Psoas muscle (tissue), 8 donors: ENCODE measurements around the gene SIGLEC15. TPM values are rescaled to one million over a fixed set of nuclear protein-coding genes. Genes with fewer than 3 reads are reported as not detected.

Experiments used
- ATAC-seq, 4 donors: fragments of 200-7000 bp; cut with Tn5 transposase; one replicate each; pipeline ENCODE4 v1.9.1; 2020; ENCODE audit warnings: moderate library complexity in 3 of 4, mild to moderate bottlenecking in 2 of 4
- DNase-seq, 2 donors: peaks; one replicate each; pipeline ENCODE4 v3.0.0-alpha.2; 2020
- H3K27ac ChIP-seq: fragments of 200-600 bp; one replicate; pipeline ENCODE4 v1.8.0; 2022
- H3K27me3 ChIP-seq, 3 donors: fragments of 200-600 bp in 1 of 3; one replicate each; pipeline versions ENCODE4 v1.6.1 to v1.8.0; 2013 to 2022; ENCODE audit warnings: low read length in 2 of 3, mild to moderate bottlenecking in 2 of 3, moderate library complexity in 1 of 3; ENCODE audit not compliant: insufficient read depth in 3 of 3
- H3K36me3 ChIP-seq, 2 donors: fragments of 200-600 bp in 1 of 2; one replicate each; pipeline versions ENCODE4 v1.6.1 to v1.8.0; 2013 to 2022; ENCODE audit warnings: low read depth in 1 of 2, mild to moderate bottlenecking in 1 of 2, moderate library complexity in 1 of 2; ENCODE audit not compliant: insufficient read depth in 1 of 2
- H3K4me1 ChIP-seq: fragments of 200-600 bp; one replicate; pipeline ENCODE4 v1.8.0; 2022
- H3K4me3 ChIP-seq: fragments of 200-600 bp; one replicate; pipeline ENCODE4 v1.8.0; 2022; ENCODE audit warnings: mild to moderate bottlenecking
- H3K9me3 ChIP-seq: fragments of 200-600 bp; one replicate; pipeline ENCODE4 v1.8.0; 2022
- WGBS, 3 donors: extraction: QIAGEN DNeasy Blood & Tissue Kit; methylation state at CpG; one replicate each; pipeline versions ENCODE4 v1.1.6 to v1.1.7; 2013; 5-methylcytosine and 5-hydroxymethylcytosine counted together
- intact Hi-C, 2 donors: fragments of 100-400 bp; cut with DNase I; formaldehyde crosslinking; loops; one replicate each; pipeline versions ENCODE4 v1.11.0 to v1.14.2; 2022
- polyA plus RNA-seq, 3 donors: library from polyadenylated mRNA; stranded (reverse); fragments of 200-250 nt; gene quantifications; one replicate each; pipeline ENCODE4 v1.2.3, GENCODE V29; 2013
- total RNA-seq, 4 donors: library from RNA; stranded (reverse); fragmentation: NEBNext Ultra II Directional in 2 of 4; extraction: Animal tissue kit (Norgen Biotek cat#: 25700) in 2 of 4; gene quantifications; one replicate each; pipeline versions ENCODE4 v1.2.1 to v1.2.4, GENCODE V29; 2021 to 2023
- TF ChIP-seq, protein P1 (sequence below): fragments of 200-600 bp; IDR thresholded peaks from one replicate; pipeline ENCODE4 v1.8.0; 2022; ENCODE audit warnings: antibody characterized with exemption
- donor health status: healthy with polysubstance abuse.
- donor health status: DM: no; HTN: no; CAD: no; lungs with moderate emphysema.
- donor health status: Bipolar disorder and iron deficiency.
- donor health status: healthy.
- donor health status: DM: yes; HTN: yes; CAD: no.
- donor health status: DM: no; HTN: no; CAD: no.
- donor health status: DM: no; HTN: no; CAD: no.
- donor health status: DM: yes; HTN: yes; CAD: no.

The SIGLEC15 gene
- total and polyA plus RNA-seq, 7 donors: not detected

DNA sequence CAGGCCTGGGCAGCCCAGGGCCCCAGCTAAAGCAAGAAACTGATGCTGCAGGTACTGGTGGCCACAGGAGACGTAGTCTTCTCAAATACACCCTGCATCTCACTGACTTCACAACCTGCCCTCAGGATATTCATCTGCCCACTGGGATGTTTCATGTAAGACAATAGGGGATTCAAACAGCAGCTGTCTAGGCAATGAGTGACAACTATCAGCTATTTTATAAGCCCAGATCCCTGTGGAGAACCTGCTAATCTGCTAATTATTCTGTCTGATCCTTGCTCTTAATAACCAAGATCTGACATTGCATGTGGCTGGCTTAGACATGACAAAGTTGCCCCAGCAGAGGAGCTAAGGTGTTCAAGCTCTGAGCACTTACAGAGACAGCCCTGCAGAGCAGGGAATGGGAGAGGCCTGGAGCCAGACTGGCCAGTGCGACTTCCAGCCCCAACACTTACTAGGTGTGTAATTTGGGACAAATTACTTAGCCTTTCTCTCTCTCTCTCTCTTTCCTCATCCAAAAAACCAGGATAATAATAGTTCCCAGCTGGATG lies 28.6 kb downstream of the SIGLEC15 start:
- Histone ChIP-seq H3K27ac (no peak overlapping the region), H3K27me3 (no peaks in the 10 kb centered on the region), H3K4me1 (no peaks in the 10 kb centered on the region), H3K4me3 (no peak overlapping the region), H3K9me3 (no peaks in the 10 kb centered on the region), H3K36me3 (peaks cover 12 to 99% of the 10 kb centered on the region in 2 donors)
- WGBS, 3 donors: 72 to 100% (median 91%) methylated on average over 2 of the region's 2 CpGs
- TF ChIP-seq, protein P1, sequence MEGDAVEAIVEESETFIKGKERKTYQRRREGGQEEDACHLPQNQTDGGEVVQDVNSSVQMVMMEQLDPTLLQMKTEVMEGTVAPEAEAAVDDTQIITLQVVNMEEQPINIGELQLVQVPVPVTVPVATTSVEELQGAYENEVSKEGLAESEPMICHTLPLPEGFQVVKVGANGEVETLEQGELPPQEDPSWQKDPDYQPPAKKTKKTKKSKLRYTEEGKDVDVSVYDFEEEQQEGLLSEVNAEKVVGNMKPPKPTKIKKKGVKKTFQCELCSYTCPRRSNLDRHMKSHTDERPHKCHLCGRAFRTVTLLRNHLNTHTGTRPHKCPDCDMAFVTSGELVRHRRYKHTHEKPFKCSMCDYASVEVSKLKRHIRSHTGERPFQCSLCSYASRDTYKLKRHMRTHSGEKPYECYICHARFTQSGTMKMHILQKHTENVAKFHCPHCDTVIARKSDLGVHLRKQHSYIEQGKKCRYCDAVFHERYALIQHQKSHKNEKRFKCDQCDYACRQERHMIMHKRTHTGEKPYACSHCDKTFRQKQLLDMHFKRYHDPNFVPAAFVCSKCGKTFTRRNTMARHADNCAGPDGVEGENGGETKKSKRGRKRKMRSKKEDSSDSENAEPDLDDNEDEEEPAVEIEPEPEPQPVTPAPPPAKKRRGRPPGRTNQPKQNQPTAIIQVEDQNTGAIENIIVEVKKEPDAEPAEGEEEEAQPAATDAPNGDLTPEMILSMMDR: no peak
- no peak for ATAC-seq
- intact Hi-C loops: no loop called here
- no peak for DNase-seq

DNA sequence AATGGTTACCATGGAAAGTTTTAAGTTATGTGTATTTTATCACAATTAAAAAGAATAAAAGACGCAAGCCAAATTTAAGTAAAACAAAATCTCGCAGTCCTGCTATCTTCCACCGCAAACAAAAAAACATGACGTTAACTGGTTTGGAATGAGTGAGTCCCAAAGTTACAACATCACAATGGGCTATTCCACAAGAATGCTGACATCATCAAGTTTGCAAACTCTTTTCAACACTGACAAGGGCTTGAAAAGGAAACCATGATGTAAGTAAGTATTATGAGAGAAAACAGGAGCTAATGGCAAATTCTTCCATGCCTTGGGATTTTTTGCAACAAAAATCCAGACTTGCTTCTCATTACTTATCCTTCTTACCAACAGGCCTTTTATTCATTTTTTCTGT lies 31.1 kb downstream of the SIGLEC15 start:
- Histone ChIP-seq H3K4me3 (no peak overlapping the region), H3K27me3 (no peaks in the 10 kb centered on the region), H3K27ac (no peak overlapping the region), H3K36me3 (peaks cover 11 to 99% of the 10 kb centered on the region in 2 donors), H3K4me1 (no peaks in the 10 kb centered on the region), H3K9me3 (no peaks in the 10 kb centered on the region)
- intact Hi-C loops: no loop called here
- TF ChIP-seq, protein P1: no peak
- ATAC-seq (no peak), DNase-seq (no peak)
- 92 to 95% (median 95%) methylated on average over 4 of the region's 4 CpGs for WGBS, 3 donors

DNA sequence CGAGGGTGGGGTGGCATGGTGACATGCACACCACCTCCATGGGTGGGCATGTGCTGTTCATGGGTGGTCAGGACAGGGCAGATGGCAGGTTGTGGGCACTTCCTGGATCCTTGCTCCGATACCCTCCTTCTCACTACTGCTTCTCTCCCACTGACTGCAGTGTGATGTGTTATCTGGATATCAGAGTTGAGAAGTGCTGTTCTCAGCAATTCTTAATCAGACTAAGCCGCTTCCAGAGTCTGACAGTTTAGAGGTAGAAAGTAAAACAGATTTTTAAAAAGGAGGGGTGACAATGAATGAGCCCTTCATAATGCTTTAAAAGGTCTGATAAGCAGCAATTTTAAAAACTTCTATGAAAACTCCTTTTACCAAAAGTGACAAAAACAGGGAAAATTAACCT lies 33.9 kb downstream of the SIGLEC15 start:
- Histone ChIP-seq H3K27ac (no peak overlapping the region), H3K9me3 (no peaks in the 10 kb centered on the region), H3K36me3 (peaks cover 8 to 100% of the 10 kb centered on the region in 2 donors), H3K4me1 (no peaks in the 10 kb centered on the region), H3K27me3 (no peaks in the 10 kb centered on the region), H3K4me3 (no peak overlapping the region)
- DNase-seq (no peak), ATAC-seq (no peak)
- intact Hi-C loops: no loop called here
- 97 to 99% (median 99%) methylated on average over 3 of the region's 3 CpGs for WGBS, 3 donors
- TF ChIP-seq, protein P1: no peak

DNA sequence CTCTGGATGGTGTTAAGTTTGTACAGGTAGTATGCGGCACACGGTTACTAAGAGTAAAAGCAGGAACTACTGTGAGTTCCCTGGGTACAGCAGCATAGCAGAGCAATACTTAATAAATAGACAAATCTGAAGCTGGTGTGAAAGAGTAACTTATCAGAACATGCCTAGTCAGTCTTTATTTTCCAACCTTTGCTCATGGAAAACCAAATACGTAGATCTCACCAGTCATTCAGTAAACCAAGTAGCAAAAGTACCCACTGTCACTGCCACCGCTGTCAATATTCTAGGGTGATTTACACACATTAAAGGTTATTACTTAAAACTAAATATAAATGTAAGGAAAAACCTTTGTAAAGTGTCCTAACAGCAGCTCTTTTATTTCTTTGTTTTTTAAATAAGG lies 35.0 kb downstream of the SIGLEC15 start:
- Histone ChIP-seq H3K4me1 (no peaks in the 10 kb centered on the region), H3K27ac (no peak overlapping the region), H3K4me3 (no peak overlapping the region), H3K27me3 (no peaks in the 10 kb centered on the region), H3K36me3 (peaks cover 8 to 100% of the 10 kb centered on the region in 2 donors), H3K9me3 (no peaks in the 10 kb centered on the region)
- WGBS, 3 donors: 86 to 96% (median 91%) methylated on average over 4 of the region's 4 CpGs
- intact Hi-C loops: loop anchor here in 1 of 2 donors (5.0 kb wide), 1 partner anchor 47 kb away; no protein-coding TSS in a partner anchor
- ATAC-seq (no peak), DNase-seq (no peak)
- TF ChIP-seq, protein P1: no peak

DNA sequence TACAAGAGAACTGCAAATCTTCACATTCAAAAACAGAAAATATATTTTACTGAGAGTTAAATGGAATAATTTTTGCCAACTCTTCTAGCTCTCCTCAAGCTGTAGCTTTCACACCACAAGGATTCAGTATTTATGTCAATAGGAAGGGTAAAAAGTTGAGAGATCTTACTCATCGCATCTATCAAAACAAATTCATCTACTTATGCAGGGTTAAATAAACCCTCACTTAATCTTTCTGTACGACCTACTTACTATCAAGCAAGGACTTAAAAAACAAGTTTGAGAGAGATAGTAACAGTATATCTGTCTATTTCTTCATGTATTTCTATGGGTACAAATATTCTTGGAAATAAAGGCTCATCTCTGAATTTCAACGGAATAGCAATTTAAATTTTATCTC lies 35.5 kb downstream of the SIGLEC15 start:
- DNase-seq (no peak), ATAC-seq (no peak)
- no peak overlapping the region for H3K4me3 ChIP-seq
- no peak overlapping the region for H3K27ac ChIP-seq
- intact Hi-C loops: loop anchor here in 1 of 2 donors (5.0 kb wide), 1 partner anchor 46 kb away; no protein-coding TSS in a partner anchor
- 90 to 96% (median 90%) methylated on average over 3 of the region's 3 CpGs for WGBS, 3 donors
- TF ChIP-seq, protein P1: no peak
- H3K9me3 ChIP-seq: no peaks in the 10 kb centered on the region
- no peaks in the 10 kb centered on the region for H3K27me3 ChIP-seq
- H3K4me1 ChIP-seq: no peaks in the 10 kb centered on the region
- peaks cover 7 to 100% of the 10 kb centered on the region in 2 donors for H3K36me3 ChIP-seq
